Ascending aorta (tissue), 2 donors: Measurements from ENCODE around the gene IMMP2L. TPM values are rescaled to one million over a fixed set of nuclear protein-coding genes. Genes with fewer than 3 reads are reported as not detected.
"Not testable (repeated sequence)": the region's sequence is repeated elsewhere in the genome, so short reads cannot be mapped to it uniquely, and the experiment has no call there.

Experiments used
- DNase-seq, 2 donors: peaks; one replicate each; pipeline ENCODE4 v3.0.0-alpha.2; 2019; ENCODE audit warnings: low spot score in 2 of 2
- H3K27ac ChIP-seq, 2 donors: fragments of 200-600 bp; sonication (generic); one replicate each; pipeline ENCODE4 v1.5.1; 2016 to 2017; ENCODE audit warnings: mild to moderate bottlenecking in 1 of 2
- H3K27me3 ChIP-seq: fragments of 200-600 bp; sonication (generic); one replicate; pipeline ENCODE4 v1.5.1; 2017
- H3K36me3 ChIP-seq, 2 donors: fragments of 200-600 bp; sonication (generic); one replicate each; pipeline ENCODE4 v1.5.1; 2016
- H3K4me1 ChIP-seq, 2 donors: fragments of 200-600 bp; sonication (generic); one replicate each; pipeline ENCODE4 v1.5.1; 2016 to 2017; ENCODE audit warnings: mild to moderate bottlenecking in 1 of 2
- H3K4me3 ChIP-seq, 2 donors: fragments of 200-600 bp; sonication (generic); one replicate each; pipeline ENCODE4 v1.5.1; 2016 to 2017; ENCODE audit warnings: mild to moderate bottlenecking in 1 of 2
- H3K9me3 ChIP-seq, 2 donors: fragments of 200-600 bp; sonication (generic); one replicate each; pipeline ENCODE4 v1.5.1; 2016
- CTCF ChIP-seq, 3 experiments: fragments of 200-600 bp in 2 of 3; fragments of 450-650 bp in 1 of 3; sonication (generic) in 2 of 3; IDR thresholded peaks; one replicate each; pipeline ENCODE4 v1.5.1; 2016 to 2019; ENCODE audit warnings: antibody characterized with exemption in 3 of 3, mild to moderate bottlenecking in 1 of 3, moderate library complexity in 1 of 3
- intact Hi-C: fragments of 100-400 bp; cut with DNase I; formaldehyde crosslinking; loops from one replicate; pipeline ENCODE4 v1.15.1; 2023
- total RNA-seq: library from RNA; depleted of rRNA; stranded (reverse); fragments of >200 nt; gene quantifications from one replicate; pipeline ENCODE4 v1.1.0, GENCODE V29; 2016

The IMMP2L gene
- total RNA-seq, 1 donor from 2014 or later, result 143 TPM

- TF ChIP-seq CTCF (IDR thresholded peaks at IDR 0.05), result no peak
- no peaks in the 10 kb centered on the region for H3K27me3 ChIP-seq
- H3K27ac ChIP-seq, result no peak overlapping the region
- H3K36me3 ChIP-seq, result no peaks in the 10 kb centered on the region
- H3K4me3 ChIP-seq, result no peak overlapping the region
- no peaks in the 10 kb centered on the region for H3K9me3 ChIP-seq
- H3K4me1 ChIP-seq, result peaks cover 0 to 2% of the 10 kb centered on the region in 2 donors
- DNase-seq, result no peak
- intact Hi-C loops, result no loop called here
Measured at GRCh38 chr7:110943701-110944345, 618.5 kb downstream of the IMMP2L start.

DNA sequence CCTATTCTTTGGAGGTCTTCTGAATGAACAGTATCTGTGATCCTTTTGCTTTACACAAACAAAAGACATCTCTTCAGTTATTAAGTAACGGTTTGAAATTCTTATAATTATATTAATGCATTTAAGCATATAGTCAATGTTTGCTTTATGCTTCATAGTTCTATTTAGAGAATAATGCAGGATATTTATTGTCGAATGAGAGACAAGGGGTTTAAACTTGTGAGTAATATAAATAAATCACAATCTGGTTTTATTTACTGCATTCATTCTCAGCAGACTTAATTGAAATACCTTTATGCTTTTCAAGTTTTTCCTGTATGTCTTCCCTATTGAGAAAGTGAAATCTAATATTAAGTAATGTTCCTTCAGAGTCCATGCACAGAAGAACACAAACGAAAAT lies 620.9 kb downstream of the IMMP2L start:
- intact Hi-C loops, result no loop called here
- H3K4me1 ChIP-seq, result no peaks in the 10 kb centered on the region

GRCh38 chr7:110940756-110941155 lies 621.5 kb downstream of the IMMP2L start:
- Histone ChIP-seq H3K27ac (no peak overlapping the region), H3K4me3 (no peak overlapping the region), H3K4me1 (no peaks in the 10 kb centered on the region), H3K9me3 (no peaks in the 10 kb centered on the region), H3K27me3 (no peaks in the 10 kb centered on the region), H3K36me3 (no peaks in the 10 kb centered on the region)
- TF ChIP-seq CTCF (IDR thresholded peaks at IDR 0.05), result no peak
- intact Hi-C loops, result no loop called here
- no peak for DNase-seq

More for the DNA sequence above, 620.9 kb downstream of the IMMP2L start:
- no peak overlapping the region for H3K4me3 ChIP-seq
- H3K27me3 ChIP-seq, result no peaks in the 10 kb centered on the region
- H3K36me3 ChIP-seq, result no peaks in the 10 kb centered on the region
- DNase-seq, result no peak
- no peaks in the 10 kb centered on the region for H3K9me3 ChIP-seq
- no peak overlapping the region for H3K27ac ChIP-seq
- TF ChIP-seq CTCF (IDR thresholded peaks at IDR 0.05), result no peak

- intact Hi-C loops, result no loop called here
- Histone ChIP-seq H3K4me3 (no peak overlapping the region), H3K27ac (no peak overlapping the region)
Measured at GRCh38 chr7:110938165-110938564, 624.1 kb downstream of the IMMP2L start.

GRCh38 chr7:110936665-110937064 lies 625.6 kb downstream of the IMMP2L start:
- H3K27me3 ChIP-seq, DNase-seq, H3K4me3 ChIP-seq, H3K27ac ChIP-seq, intact Hi-C loops, H3K36me3 ChIP-seq, H3K4me1 ChIP-seq, H3K9me3 ChIP-seq: not testable (repeated sequence)

More at GRCh38 chr7:110938165-110938564, 624.1 kb downstream of the IMMP2L start:
- DNase-seq, result no peak
- Histone ChIP-seq H3K36me3 (no peaks in the 10 kb centered on the region), H3K9me3 (no peaks in the 10 kb centered on the region), H3K27me3 (no peaks in the 10 kb centered on the region), H3K4me1 (no peaks in the 10 kb centered on the region)
- TF ChIP-seq CTCF (IDR thresholded peaks at IDR 0.05), result no peak

GRCh38 chr7:110929480-110930249 lies 632.6 kb downstream of the IMMP2L start:
- Histone ChIP-seq H3K27ac (no peak overlapping the region), H3K4me3 (no peak overlapping the region), H3K9me3 (no peaks in the 10 kb centered on the region), H3K4me1 (no peaks in the 10 kb centered on the region), H3K27me3 (no peaks in the 10 kb centered on the region), H3K36me3 (no peaks in the 10 kb centered on the region)
- TF ChIP-seq CTCF (IDR thresholded peaks at IDR 0.05), result no peak
- intact Hi-C loops, result no loop called here
- DNase-seq, result no peak
